ENCODE measurements around the gene DKKL1.
"Not testable (repeated sequence)": the region's sequence is repeated elsewhere in the genome, so short reads cannot be mapped to it uniquely, and the experiment has no call there.

The DKKL1 gene

GRCh38 chr19:49362929-49363267 is 779 bp upstream of the DKKL1 start:
- intact Hi-C loops (cut with micrococcal nuclease), result no loop called here

GRCh38 chr19:49364083-49364737 is 533 bp downstream of the DKKL1 start:
- intact Hi-C loops (cut with micrococcal nuclease), result no loop called here
- H3K9me3 Mint-ChIP-seq, result peaks cover 7% of the 10 kb centered on the region
- no peak overlapping the region for H3K4me3 Mint-ChIP-seq
- peaks cover under 1% of the 10 kb centered on the region for H3K36me3 Mint-ChIP-seq (ENCODE audit: low read depth)
- H3K4me1 Mint-ChIP-seq (ENCODE audit: low read depth), result no peaks in the 10 kb centered on the region
- H3K27me3 Mint-ChIP-seq, result peaks cover 15% of the 10 kb centered on the region
- H3K27ac Mint-ChIP-seq, result no peak overlapping the region

More at GRCh38 chr19:49362929-49363267, 779 bp upstream of the DKKL1 start:
- no peak overlapping the region for H3K4me3 Mint-ChIP-seq
- H3K27me3 Mint-ChIP-seq, result peaks cover 20% of the 10 kb centered on the region
- no peaks in the 10 kb centered on the region for H3K36me3 Mint-ChIP-seq (ENCODE audit: low read depth)
- H3K9me3 Mint-ChIP-seq, result no peaks in the 10 kb centered on the region
- H3K4me1 Mint-ChIP-seq (ENCODE audit: low read depth), result no peaks in the 10 kb centered on the region
- no peak overlapping the region for H3K27ac Mint-ChIP-seq

- peaks cover 25% of the 10 kb centered on the region for H3K9me3 Mint-ChIP-seq
- no peaks in the 10 kb centered on the region for H3K4me1 Mint-ChIP-seq (ENCODE audit: low read depth)
- H3K27ac Mint-ChIP-seq, result no peak overlapping the region
These were observed 2.4 kb downstream of the DKKL1 start for GRCh38 chr19:49366110-49366509.

GRCh38 chr19:49368711-49369358 is 5.2 kb downstream of the DKKL1 start:
- Mint-ChIP-seq H3K4me3 (no peak overlapping the region), H3K27ac (no peak overlapping the region), H3K9me3 (peaks cover 25% of the 10 kb centered on the region), H3K4me1 (ENCODE audit: low read depth) (no peaks in the 10 kb centered on the region), H3K27me3 (peaks cover 27% of the 10 kb centered on the region), H3K36me3 (ENCODE audit: low read depth) (peaks cover 6% of the 10 kb centered on the region)
- intact Hi-C loops (cut with micrococcal nuclease), result no loop called here

More at GRCh38 chr19:49366110-49366509, 2.4 kb downstream of the DKKL1 start:
- no peak overlapping the region for H3K4me3 Mint-ChIP-seq
- H3K27me3 Mint-ChIP-seq, result peaks cover 22% of the 10 kb centered on the region
- intact Hi-C loops (cut with micrococcal nuclease), result no loop called here
- H3K36me3 Mint-ChIP-seq (ENCODE audit: low read depth), result peaks cover 6% of the 10 kb centered on the region

- Mint-ChIP-seq H3K27ac (no peak overlapping the region), H3K9me3 (peaks cover 25% of the 10 kb centered on the region), H3K27me3 (peaks cover 25% of the 10 kb centered on the region), H3K36me3 (ENCODE audit: low read depth) (peaks cover 6% of the 10 kb centered on the region), H3K4me3 (no peak overlapping the region), H3K4me1 (ENCODE audit: low read depth) (no peaks in the 10 kb centered on the region)
- intact Hi-C loops (cut with micrococcal nuclease), result no loop called here
These were observed 7.5 kb downstream of the DKKL1 start for GRCh38 chr19:49371184-49371583.

GRCh38 chr19:49373174-49373573 is 9.5 kb downstream of the DKKL1 start:
- intact Hi-C loops (cut with micrococcal nuclease); H3K36me3 Mint-ChIP-seq (ENCODE audit: low read depth); H3K4me3 Mint-ChIP-seq; H3K27ac Mint-ChIP-seq; H3K4me1 Mint-ChIP-seq (ENCODE audit: low read depth): not testable (repeated sequence)
- H3K9me3 Mint-ChIP-seq, result peaks cover 25% of the 10 kb centered on the region
- H3K27me3 Mint-ChIP-seq, result peaks cover 25% of the 10 kb centered on the region

GRCh38 chr19:49374665-49375434 is 11.2 kb downstream of the DKKL1 start:
- intact Hi-C loops (cut with micrococcal nuclease), result no loop called here
- Mint-ChIP-seq H3K4me3 (no peak overlapping the region), H3K9me3 (peaks cover 11% of the 10 kb centered on the region), H3K27ac (no peak overlapping the region), H3K27me3 (peaks cover 25% of the 10 kb centered on the region), H3K36me3 (ENCODE audit: low read depth) (no peaks in the 10 kb centered on the region), H3K4me1 (ENCODE audit: low read depth) (no peaks in the 10 kb centered on the region)

GRCh38 chr19:49378512-49378911 is 14.8 kb downstream of the DKKL1 start:
- intact Hi-C loops (cut with micrococcal nuclease), result no loop called here
- Mint-ChIP-seq H3K27ac (no peak overlapping the region), H3K9me3 (peaks cover 18% of the 10 kb centered on the region), H3K4me3 (no peak overlapping the region), H3K27me3 (peaks cover 22% of the 10 kb centered on the region), H3K36me3 (ENCODE audit: low read depth) (no peaks in the 10 kb centered on the region), H3K4me1 (ENCODE audit: low read depth) (no peaks in the 10 kb centered on the region)

- Mint-ChIP-seq H3K4me1 (ENCODE audit: low read depth) (no peaks in the 10 kb centered on the region), H3K4me3 (no peak overlapping the region), H3K9me3 (peaks cover 18% of the 10 kb centered on the region), H3K27me3 (peaks cover 20% of the 10 kb centered on the region), H3K27ac (no peak overlapping the region), H3K36me3 (ENCODE audit: low read depth) (no peaks in the 10 kb centered on the region)
- intact Hi-C loops (cut with micrococcal nuclease), result no loop called here
These were observed 16.7 kb downstream of the DKKL1 start for GRCh38 chr19:49380391-49380790.

- H3K27ac Mint-ChIP-seq, result no peak overlapping the region
- peaks cover 17% of the 10 kb centered on the region for H3K27me3 Mint-ChIP-seq
- no peak overlapping the region for H3K4me3 Mint-ChIP-seq
- H3K4me1 Mint-ChIP-seq (ENCODE audit: low read depth), result no peaks in the 10 kb centered on the region
- intact Hi-C loops (cut with micrococcal nuclease), result no loop called here
- no peaks in the 10 kb centered on the region for H3K36me3 Mint-ChIP-seq (ENCODE audit: low read depth)
- H3K9me3 Mint-ChIP-seq, result peaks cover 18% of the 10 kb centered on the region
These were observed 19.0 kb downstream of the DKKL1 start for GRCh38 chr19:49382639-49383038.

GRCh38 chr19:49383599-49383998 is 19.9 kb downstream of the DKKL1 start:
- peaks cover 19% of the 10 kb centered on the region for H3K27me3 Mint-ChIP-seq
- no peaks in the 10 kb centered on the region for H3K36me3 Mint-ChIP-seq (ENCODE audit: low read depth)
- H3K4me3 Mint-ChIP-seq, result no peak overlapping the region
- intact Hi-C loops (cut with micrococcal nuclease), result no loop called here
- peaks cover 7% of the 10 kb centered on the region for H3K4me1 Mint-ChIP-seq (ENCODE audit: low read depth)
- no peak overlapping the region for H3K27ac Mint-ChIP-seq
- peaks cover 18% of the 10 kb centered on the region for H3K9me3 Mint-ChIP-seq

- Mint-ChIP-seq H3K4me1 (ENCODE audit: low read depth) (peaks cover 20% of the 10 kb centered on the region), H3K4me3 (peak within 1 kb of the TSS; percentile 67), H3K9me3 (peaks cover under 1% of the 10 kb centered on the region), H3K27ac (peak within 1 kb of the TSS; percentile 77), H3K36me3 (ENCODE audit: low read depth) (no peaks in the 10 kb centered on the region), H3K27me3 (peaks cover 35% of the 10 kb centered on the region)
- intact Hi-C loops (cut with micrococcal nuclease), result no loop called here
These were observed 24.3 kb downstream of the DKKL1 start, which contains the start of gene KASH5 for GRCh38 chr19:49387936-49388372. Gene KASH5 (plus strand): TSS chr19:49388249. CDS start chr19:49390884, 2,635 bp downstream.

- Mint-ChIP-seq H3K36me3 (ENCODE audit: low read depth) (no peaks in the 10 kb centered on the region), H3K4me1 (ENCODE audit: low read depth) (peaks cover 20% of the 10 kb centered on the region), H3K27ac (peak overlapping the region; percentile 77), H3K27me3 (peaks cover 40% of the 10 kb centered on the region), H3K4me3 (no peak overlapping the region), H3K9me3 (no peaks in the 10 kb centered on the region)
- intact Hi-C loops (cut with micrococcal nuclease), result no loop called here
These were observed 25.7 kb downstream of the DKKL1 start for GRCh38 chr19:49389406-49389805.

Data from dendritic cell treated with granulocyte-macrophage colony-stimulating factor and Interleukin-4, amounts not matched to agents 40 ng/mL and 50 ng/mL, for 4 days (primary cell).